HG03039 (cell line): ENCODE measurements around the gene NEURL1.

ENCODE experiments used
- ATAC-seq: cut with Tn5 transposase; IDR thresholded peaks from one replicate; pipeline ENCODE4 v1.9.1; 2021; ENCODE audit warnings: mild to moderate bottlenecking, moderate library complexity; ENCODE audit not compliant: unreplicated experiment

Gene NEURL1

DNA sequence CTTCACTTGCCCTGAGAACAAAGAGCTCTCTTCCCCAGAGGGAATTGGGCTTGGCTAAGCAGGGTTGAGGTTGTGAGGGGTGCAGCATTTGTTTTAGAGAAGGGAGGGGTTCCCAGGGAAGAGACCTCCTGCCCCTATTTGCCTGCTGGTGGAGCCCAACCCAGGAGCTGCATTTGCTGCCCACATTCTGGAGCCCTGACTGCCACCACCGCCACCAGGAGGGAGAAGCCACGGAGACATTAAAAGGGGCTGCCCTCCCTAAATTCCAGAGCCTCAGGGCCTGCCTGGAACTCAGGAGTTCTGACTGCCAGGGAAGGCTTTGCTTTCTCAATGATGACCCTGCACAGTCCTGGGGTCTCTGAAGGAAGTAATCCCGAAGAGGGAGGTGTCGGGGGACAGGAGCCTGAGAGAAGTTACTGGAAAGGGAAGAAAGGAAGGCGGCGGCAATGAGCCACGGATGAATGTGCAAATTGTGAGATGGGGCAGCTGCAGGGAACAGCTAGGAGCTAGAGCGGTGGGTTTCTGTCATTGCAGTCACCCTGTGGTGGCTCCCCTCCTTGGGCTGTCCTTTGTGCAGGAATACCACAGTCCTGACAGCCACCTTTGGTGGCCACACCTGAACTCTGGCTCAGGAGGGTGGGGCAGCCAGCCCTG, 51.3 kb downstream of the NEURL1 start:
- no peak for ATAC-seq

DNA sequence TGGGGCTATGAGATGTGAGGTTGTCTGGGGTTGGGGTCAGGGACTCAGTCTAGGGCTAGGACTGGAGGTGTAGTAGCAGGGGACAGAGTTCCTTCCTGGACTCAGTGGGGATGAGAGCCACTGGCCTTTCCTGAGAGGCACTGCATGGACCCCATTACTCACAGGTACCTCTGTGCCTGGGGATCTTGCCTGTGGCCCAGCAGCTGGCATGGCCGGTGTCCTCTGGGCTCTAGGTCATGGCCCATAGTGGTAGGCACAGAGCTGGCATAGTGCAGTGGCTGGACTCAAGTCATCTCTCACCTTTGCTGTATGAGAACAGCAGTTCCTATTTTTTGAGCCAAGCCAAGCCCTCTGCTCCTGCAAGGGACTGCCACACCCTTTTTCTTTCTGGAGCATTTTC, 51.9 kb downstream of the NEURL1 start:
- no peak for ATAC-seq

DNA sequence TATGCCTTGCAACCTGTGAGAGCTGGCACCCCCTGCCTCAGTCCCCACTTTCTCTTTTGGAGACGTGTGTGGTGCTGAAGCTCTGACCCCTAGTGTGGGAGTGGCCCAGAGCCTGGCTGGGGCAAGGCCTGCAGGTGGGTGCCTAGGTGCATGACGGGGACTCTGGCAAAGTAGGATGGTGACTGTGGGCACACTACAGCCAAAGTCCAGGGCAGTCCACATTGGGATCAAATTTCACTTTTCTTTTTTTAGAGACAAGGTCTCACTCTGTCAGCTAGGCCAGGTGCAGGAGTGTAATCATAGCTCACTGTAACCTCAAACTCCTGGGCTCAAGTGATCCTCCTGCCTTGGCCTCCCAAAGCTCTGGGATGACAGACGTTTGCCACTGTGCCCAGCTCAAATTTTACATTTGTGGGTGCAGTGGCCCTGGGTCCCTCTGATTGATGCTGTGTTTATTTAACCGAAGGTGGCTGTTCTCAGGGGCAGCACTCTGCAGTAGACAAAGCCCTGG, 52.3 kb downstream of the NEURL1 start:
- no peak for ATAC-seq

DNA sequence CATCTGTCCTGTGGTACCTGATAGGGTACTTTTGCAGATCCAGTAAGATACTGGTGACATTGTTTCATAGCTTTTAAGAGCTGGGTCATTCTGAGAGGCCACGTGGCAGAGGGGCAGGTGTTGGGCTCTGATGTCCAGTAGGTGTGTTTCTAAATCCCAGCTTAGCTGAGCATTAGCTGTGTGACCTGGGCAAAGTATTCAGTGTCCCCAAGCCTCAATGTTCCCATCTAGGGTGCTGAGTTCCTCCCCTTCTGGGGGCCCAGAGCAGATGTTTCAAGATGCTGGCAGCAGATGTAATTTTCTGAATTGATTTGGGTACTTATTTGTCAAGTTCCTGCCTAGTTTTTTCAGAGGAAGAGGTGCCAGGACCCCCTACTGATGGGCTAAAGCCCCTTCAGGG, 52.9 kb downstream of the NEURL1 start:
- no peak for ATAC-seq

DNA sequence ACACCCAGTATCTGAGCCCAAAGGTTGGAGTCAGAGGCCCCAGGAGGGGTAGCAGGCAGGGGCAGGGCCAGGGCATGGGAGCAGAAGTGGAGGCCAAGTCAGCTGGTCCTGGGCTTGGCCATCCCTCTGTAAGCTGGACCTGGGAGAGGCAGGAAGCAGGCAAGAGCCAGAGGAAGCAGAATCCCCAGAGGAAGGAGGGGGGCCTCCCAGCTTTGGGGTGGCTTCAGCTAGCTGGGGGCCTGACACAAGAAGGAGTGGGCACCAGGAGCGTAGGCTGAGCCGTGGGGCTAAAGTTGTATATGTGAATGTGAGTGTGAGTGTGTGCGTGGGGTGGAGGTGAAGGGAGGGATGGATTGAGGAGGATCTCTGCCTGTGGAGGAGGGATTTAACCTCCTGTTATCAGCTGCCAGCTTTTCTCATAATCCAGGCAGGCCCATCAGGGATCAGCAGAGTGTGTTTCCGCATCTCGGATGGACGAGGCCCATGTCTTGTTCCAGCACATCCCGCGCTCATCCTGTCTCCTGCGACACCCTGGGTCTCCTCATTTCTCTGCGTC, 54.0 kb downstream of the NEURL1 start:
- no peak for ATAC-seq

DNA sequence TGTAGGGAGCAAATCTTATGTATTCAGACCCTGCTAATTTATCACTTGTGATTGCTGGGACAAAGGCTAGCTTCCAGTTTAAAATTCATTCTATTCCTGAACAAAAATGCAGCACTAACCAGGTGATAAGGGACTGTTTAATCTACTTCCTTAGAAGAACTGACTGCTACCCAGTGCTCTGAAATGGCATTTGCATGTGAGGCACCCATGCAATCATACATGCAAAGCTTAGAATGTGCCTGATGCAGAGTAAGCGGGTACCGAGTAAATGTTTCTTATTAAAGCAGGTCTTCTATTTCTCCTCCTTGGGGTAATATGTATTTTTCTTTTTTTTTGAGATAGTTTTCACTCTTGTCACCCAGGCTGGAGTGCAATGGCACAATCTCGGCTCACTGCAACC, 54.5 kb downstream of the NEURL1 start:
- ATAC-seq, result no peak

DNA sequence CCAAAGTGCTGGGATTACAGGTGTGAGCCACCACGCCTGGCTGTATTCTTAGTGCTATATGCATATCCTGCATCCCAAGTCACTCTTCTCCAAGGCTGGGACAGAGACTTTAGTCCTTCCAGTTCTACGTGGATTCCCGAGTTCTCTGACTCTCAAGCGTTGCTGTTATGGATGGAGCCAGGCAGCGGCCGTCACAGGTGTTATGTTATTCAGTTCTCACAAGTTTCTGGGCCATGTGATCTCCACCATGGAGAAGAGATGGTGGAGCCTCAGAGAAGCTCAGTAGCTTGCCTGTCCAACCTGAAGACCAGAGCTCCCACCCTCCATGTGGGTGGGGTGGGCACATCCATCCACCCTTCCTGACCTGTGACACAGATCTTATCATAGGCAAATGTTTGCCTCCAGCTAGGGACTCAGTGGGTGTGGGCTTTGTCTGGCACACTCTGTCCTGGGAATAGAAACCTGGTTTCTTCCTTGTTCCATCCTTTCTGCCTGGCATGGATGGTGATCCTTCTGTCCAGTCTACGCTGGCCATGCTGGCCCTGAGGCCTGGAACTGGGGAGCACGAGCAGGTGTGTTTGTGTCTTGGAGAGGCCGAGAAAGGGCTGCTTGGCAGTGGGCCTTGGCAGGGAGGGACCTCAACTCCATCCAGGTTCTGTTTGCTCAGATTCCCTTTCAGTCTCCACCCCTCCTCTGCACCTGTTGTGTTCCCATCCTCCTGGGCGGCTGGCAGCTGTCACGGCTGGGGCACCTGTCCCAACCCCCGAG, 55.3 kb downstream of the NEURL1 start:
- no peak for ATAC-seq

DNA sequence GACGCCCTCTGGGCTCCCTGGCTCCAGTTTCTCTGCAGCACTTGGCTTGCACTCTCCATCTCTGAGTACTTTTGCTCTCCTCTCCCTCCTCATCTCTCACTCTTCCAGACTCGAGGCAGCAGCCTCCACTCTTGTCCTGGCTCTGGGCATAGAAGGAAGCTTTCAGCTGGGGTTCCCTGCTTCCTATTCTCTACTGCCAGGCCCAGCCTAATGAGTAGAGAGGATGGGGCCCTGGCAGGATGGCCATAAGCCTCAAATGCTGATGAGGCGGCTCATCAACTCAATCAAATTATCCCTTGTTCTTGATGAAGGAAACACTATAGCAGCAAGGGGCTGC, 55.8 kb downstream of the NEURL1 start:
- no peak for ATAC-seq

DNA sequence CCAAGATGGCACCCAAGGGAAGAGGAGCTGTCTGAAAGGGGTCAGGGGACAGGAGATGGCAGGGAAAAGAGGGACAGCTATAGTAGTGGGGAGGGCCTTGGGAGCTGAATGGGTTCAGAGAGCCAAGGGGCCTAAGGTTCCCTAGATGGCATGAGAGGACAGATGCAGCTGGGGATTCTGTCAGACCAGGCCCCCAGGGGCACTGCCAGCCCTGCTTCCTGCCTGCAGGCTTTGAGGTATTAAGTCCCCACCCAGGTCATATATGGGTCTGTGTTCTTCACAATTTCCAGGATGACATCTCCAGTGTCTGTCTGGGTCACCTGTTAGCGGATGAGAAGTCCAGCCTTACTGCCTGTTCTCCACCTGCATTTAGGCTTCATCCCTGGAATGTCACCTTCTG, 56.7 kb downstream of the NEURL1 start:
- ATAC-seq, result no peak

DNA sequence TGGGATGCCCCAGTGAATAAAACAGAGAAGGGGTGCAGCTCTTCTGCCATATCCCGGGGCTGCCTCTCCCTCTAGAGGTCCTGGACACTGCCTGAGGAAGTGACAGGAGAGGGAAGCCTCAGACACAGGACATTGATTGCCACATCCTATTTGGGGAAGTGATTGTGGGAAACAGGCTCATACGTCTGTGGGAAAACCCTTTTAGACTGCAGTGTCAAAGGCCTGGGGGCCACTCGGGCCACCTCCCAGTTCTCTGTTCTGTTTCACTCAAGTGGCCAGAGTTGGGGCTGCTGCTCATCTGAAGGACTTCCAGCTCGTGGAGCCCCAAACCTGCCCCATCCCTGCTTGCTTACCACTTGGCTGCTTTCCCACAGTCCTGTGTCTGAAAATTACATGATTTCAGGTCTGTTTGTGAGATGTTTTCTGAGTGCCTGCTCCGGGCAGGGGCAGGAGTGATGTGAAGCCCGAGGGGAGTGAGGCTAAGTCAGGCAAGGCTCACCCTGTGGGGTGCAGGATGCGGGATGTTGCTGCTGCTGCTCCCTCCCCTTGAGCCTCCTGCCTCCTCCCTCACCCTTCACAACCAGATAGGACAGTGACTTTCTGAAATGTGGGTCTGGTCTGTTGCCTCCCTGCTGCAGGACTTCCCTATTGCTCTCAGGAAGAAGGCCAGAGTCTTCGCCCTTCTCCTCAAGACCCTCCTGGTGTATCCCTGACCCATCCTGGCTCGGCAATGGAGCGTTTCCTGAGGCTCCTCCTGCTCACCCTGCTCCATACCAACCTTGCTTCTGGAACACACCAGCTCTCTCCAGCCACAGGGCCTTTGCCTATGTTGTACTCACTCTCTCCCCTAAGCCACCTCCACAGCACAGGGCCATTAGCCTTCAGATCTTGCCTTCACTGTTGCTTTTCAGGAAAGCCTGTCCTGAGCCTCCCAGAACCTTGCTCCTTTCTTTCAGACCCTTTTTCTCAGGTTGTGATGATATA, 58.4 kb downstream of the NEURL1 start:
- no peak for ATAC-seq

DNA sequence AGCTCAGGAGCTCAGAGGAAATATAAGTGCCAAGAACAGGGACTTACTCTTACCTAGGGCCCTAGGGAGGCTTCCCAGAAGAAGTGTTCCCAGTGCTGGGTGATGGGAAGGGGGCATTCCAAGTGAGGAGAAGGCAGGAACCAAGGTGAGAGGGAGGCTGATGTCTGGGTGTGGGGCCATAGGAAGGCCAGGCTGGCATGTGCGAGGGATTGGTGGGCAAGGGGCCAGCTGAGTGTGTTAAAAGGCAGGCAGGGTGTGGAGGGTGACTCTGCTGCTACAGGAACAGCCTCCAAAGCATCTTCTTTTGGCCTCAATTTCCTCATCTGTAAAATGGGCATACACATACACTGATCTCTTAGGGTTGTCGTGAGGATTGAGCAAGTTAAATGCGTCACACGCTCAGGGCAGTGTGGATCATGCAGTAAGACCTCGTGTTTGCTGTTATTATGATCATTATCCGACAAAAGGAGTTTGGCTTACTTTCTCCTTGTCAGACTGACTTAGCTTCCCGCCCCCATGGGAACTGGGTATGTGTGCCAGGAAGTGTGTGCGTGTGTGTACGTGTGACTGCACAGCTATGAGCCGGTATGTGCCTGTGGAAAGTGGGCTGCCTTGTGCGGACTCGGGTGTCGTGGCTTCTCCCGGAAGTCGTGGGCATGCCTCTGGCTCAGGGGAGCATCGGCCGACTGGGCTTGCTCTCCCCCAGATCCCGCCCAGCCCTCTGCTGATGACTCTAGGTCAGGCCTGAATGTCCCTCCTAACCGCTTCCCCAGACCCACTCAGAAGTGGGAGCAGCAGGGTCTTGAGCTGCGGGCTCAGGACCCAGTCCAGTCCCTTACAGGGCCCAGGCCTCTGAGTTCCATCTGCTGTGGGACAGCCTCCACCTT, 59.6 kb downstream of the NEURL1 start:
- no peak for ATAC-seq

DNA sequence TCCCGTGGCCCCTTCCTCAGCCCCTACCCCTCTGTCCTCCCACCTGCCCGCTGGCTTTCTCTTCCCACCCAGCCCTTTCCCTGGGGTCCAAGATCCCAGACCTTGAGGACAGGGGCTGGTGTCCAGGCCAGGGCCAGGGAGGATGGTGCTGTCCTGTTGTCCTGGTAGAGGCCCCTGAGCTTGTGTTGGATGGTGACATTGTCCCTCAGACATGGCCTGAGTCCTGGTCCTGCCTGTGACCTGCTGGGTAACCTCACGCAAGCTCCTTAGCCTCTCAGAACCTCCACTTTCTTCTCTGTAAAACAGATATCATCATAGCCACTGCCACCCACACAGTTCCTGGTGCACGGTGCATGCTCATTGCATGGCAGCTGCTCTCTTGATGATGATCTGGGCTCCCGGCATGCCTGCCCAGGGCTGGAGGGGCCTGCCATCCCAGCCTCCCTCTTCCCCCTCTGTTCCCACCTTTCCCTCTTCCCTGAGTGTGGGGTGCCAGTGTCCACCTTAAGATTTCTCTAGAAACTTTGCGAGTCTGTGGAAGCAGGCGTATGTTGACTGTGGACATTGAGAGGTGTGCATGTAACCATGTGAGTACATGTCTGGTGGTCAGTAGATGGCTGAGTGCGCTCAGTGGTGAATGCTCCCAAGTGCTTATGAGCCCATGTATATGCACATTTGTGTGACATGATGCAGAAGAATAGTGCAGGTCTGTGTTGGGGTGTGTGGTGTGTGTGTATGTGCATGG, 60.4 kb downstream of the NEURL1 start:
- ATAC-seq, result no peak

DNA sequence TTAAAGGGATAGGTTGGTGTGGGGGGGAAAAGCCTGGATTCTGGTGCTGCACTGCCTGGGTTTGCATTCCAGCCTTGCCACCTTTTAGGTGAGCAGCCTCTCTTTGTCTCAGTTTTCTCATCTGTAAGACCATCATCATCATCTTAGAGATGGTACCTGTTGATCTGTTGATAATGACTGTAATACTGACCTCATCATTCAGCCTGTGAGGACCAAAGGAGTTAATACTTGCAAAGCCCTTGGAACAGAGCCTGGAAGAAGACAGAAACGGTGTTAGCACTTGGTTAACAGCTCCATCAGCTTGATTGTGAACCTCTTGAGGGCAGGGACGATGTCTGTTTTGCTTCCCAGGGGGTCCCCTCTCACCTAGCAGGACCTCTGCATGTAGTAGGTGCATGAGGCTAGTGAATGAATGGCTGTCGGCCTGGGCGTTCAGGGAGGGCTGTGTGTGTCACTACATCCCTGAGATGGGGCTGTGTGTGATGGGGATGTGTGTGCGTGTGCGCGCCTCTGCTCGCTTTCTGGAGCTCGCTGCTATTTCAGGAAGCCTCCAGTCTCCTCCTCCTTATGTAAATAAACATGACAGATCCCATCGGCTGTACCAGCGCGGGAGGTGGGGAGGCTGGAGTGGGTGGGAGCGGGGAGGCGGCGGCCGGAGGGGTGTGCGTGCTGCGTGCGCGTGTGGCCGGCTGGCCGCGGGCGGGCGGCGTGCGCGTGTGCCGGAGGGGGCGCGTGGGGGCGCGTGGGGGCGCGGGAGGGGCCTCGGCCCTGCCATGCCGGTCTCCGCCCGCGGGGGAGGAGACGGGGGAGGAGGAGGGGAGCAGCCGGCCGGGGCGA, 61.2 kb downstream of the NEURL1 start:
- ATAC-seq, result no peak

DNA sequence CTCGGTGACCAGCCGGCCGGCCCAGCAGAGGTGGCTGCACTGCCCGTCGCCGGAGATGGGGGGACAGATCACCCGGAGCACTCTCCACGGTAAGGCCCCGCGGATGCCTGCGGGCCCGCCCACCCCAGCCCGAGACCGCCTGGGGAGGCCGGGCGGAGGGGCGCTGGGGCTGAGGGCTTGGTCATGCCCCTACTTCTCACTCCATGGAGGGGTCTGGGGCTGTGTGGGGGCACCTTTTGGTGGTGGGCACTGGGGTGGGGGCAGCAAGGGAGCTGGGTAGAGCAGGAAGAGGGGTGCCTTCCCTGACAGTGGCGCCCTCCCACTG, 61.8 kb downstream of the NEURL1 start:
- ATAC-seq, result no peak

DNA sequence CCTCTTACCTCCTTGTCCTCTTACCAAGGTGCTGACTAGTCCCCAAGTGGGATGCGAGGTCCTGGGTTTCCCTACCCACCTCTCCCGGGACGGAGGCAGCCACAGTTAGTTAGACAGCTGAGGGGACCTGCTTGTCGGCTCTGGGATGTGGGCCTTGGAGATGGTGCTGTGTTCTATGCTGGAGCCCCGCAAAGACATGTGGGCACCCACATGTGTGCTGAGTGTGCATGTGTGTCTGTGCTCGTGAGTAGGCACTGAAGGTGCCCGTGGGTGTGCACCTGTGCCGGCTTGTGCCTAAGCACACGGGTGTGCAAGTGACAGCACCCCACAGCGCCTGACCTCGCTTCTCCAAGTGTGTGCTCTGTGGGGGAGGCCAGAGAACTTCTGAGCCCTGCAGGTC, 62.2 kb downstream of the NEURL1 start:
- no peak for ATAC-seq

DNA sequence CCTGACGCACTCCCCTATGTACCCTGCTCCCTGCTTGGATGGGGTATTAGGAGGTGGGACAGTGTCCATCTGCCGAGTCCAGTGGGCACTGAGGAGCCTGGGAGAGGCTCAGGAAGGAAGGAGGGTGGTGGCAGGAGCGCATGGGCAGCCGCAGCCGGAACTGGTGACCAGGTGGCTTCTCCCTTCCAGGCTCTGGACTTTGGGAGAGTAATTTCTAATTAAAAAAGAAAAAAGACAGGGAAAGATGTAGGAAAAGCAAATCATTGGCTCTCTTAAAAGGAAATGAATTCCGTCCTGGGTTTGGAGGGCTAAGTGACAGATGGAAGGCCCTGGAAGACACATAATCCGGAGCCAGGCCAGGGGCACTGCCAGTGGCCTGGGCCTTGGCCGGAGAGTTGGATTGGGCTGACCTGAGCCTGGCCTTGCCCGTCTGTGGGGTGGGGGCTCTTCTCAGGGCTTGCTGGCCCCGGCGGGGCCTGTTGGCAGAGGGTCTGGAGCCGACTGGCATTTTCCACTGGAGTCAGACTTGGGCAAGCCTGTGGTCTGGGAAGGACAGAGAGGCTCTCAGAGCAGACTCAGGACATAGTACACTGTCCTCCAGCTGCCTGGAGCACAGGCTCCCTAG, 63.0 kb downstream of the NEURL1 start:
- ATAC-seq, result no peak

DNA sequence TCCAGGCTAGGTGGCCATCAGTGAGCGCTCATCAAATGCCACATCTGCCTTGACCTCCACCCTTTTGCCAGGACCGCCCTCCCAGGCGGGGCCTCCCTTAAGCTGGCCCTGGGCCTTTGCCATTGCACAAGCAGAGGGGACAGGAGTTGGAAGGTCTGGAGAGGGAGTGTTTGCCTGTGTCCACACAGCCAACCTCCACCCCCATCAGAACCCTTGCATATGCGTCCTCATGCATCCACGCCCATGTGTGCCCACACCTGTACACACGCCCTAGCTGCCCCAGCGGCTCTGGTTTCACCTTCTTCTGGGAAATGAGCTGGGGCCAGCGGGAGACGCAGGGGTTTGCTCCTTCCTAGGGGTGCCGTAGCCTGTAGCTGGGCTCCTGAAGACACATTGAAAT, 64.0 kb downstream of the NEURL1 start:
- no peak for ATAC-seq

DNA sequence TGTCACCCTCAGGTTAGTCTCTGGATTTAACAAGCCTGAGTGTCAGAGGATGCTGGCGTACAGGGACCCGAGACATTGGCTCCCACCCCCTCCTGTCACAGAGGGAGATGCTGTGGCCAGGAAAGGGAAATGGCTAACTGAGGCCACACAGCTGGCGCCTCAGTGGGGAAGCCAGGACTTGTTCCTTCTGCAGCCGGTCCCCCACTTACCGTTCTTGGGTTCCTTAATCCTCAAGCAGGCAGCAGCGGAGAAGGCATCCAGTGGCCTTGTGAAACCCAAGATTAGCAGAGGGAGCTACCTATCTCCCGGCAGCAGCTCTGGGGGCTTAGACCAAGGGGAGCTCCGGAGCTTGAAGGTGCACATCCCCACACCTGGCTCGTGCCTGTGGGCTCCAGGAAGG, 65.4 kb downstream of the NEURL1 start:
- no peak for ATAC-seq
